Glutamatergic neuron (in vitro differentiated cells): ENCODE measurements around the gene SLC9B2. TPM values are rescaled to one million over a fixed set of nuclear protein-coding genes. Genes with fewer than 3 reads are reported as not detected.
"Not testable (repeated sequence)": the region's sequence is repeated elsewhere in the genome, so short reads cannot be mapped to it uniquely, and the experiment has no call there.

ENCODE experiments used
- DNase-seq: peaks from one replicate; pipeline ENCODE4 v3.0.0; 2022
- H3K27ac Mint-ChIP-seq: one replicate; pipeline ENCODE4 v1.8.0; 2020; ENCODE audit warnings: mild to moderate bottlenecking, mixed read lengths, inconsistent platforms; ENCODE audit not compliant: unreplicated experiment
- H3K27me3 Mint-ChIP-seq: one replicate; pipeline ENCODE4 v1.8.0; 2020; ENCODE audit warnings: mild to moderate bottlenecking, moderate library complexity, mixed read lengths, inconsistent platforms; ENCODE audit not compliant: unreplicated experiment
- H3K36me3 Mint-ChIP-seq: one replicate; pipeline ENCODE4 v1.8.0; 2020; ENCODE audit warnings: mild to moderate bottlenecking, mixed read lengths, inconsistent platforms; ENCODE audit not compliant: unreplicated experiment
- H3K4me1 Mint-ChIP-seq: one replicate; pipeline ENCODE4 v1.8.0; 2020; ENCODE audit warnings: mild to moderate bottlenecking, low read depth, mixed read lengths, inconsistent platforms; ENCODE audit not compliant: unreplicated experiment
- H3K4me3 Mint-ChIP-seq: one replicate; pipeline ENCODE4 v1.8.0; 2020; ENCODE audit warnings: mild to moderate bottlenecking, mixed read lengths, inconsistent platforms; ENCODE audit not compliant: unreplicated experiment
- H3K9me3 Mint-ChIP-seq: one replicate; pipeline ENCODE4 v1.8.0; 2020; ENCODE audit warnings: mild to moderate bottlenecking, moderate library complexity, mixed read lengths, inconsistent platforms; ENCODE audit not compliant: unreplicated experiment
- CTCF ChIP-seq: fragments of 200-600 bp; sonication (generic); IDR thresholded peaks from one replicate; pipeline ENCODE4 v1.5.0; 2021; ENCODE audit not compliant: partially characterized antibody, unreplicated experiment
- total RNA-seq: library from RNA; stranded (reverse); fragmentation: NEBNext Ultra II Directional; extraction: Animal tissue kit (Norgen Biotek cat#: 25700); gene quantifications from one replicate; pipeline ENCODE4 v1.2.1, GENCODE V29; 2021; ENCODE audit not compliant: unreplicated experiment

The SLC9B2 gene
- total RNA-seq, 1 donor from 2014 or later = 14.4 TPM

DNA sequence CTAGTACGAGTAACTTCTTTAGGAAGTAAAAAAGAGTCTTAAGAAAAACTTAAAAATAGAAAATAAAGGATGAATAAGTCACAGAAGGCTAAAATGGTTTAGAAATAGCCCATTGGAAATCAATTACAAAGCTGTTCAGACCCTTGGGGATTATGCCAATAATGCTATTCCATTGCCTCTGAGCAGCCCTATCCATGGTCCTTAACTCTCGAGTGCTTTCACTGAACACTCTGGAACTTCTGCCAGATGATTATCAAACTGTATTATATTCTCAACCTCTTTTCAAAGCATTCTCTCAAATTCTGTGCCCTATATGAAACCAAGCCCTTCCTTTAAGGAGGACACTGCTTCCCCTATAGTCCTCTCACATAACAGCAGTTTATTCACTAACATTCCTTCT is 74.0 kb downstream of the SLC9B2 start:
- no peak overlapping the region for H3K27ac Mint-ChIP-seq
- no peaks in the 10 kb centered on the region for H3K36me3 Mint-ChIP-seq
- DNase-seq = no peak
- no peak overlapping the region for H3K4me3 Mint-ChIP-seq
- H3K9me3 Mint-ChIP-seq = peaks cover 3% of the 10 kb centered on the region
- TF ChIP-seq CTCF = no peak
- no peaks in the 10 kb centered on the region for H3K27me3 Mint-ChIP-seq
- H3K4me1 Mint-ChIP-seq = no peaks in the 10 kb centered on the region

GRCh38 chr4:102994803-102995202 is 81.8 kb downstream of the SLC9B2 start:
- Mint-ChIP-seq H3K9me3 (peaks cover 4% of the 10 kb centered on the region), H3K4me3 (no peak overlapping the region), H3K27me3 (no peaks in the 10 kb centered on the region), H3K36me3 (peaks cover 6% of the 10 kb centered on the region), H3K27ac (no peak overlapping the region), H3K4me1 (no peaks in the 10 kb centered on the region)
- TF ChIP-seq CTCF = no peak
- no peak for DNase-seq

DNA sequence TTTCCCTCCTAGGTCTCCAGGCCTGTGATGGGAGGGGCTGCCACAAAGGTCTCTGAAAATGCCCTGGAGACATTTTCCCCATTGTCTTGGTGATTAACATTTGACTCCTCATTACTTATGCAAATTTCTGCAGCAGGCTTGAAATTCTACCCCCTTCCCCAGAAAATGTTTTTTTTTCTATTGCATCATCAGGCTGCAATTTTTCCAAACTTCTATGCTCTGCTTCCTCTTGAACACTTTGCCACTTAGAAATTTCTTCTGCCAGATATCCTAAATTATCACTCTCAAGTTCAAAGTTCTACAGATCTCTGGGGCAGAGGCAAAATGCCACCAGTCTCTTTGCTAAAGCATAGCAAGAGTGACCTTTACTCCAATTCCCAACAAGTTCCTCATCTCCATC is 82.6 kb downstream of the SLC9B2 start:
- H3K36me3 Mint-ChIP-seq, H3K4me3 Mint-ChIP-seq, H3K9me3 Mint-ChIP-seq, H3K27ac Mint-ChIP-seq, H3K27me3 Mint-ChIP-seq, DNase-seq, H3K4me1 Mint-ChIP-seq: not testable (repeated sequence)

- Mint-ChIP-seq H3K27ac (no peak overlapping the region), H3K9me3 (no peaks in the 10 kb centered on the region), H3K4me3 (no peak overlapping the region), H3K27me3 (no peaks in the 10 kb centered on the region), H3K4me1 (no peaks in the 10 kb centered on the region), H3K36me3 (no peaks in the 10 kb centered on the region)
- no peak for TF ChIP-seq CTCF
- no peak for DNase-seq
These were observed 88.0 kb downstream of the SLC9B2 start for GRCh38 chr4:102988429-102989020.

GRCh38 chr4:102981005-102981404 is 95.6 kb downstream of the SLC9B2 start:
- no peak for TF ChIP-seq CTCF
- no peaks in the 10 kb centered on the region for H3K9me3 Mint-ChIP-seq
- H3K4me3 Mint-ChIP-seq = no peak overlapping the region
- no peaks in the 10 kb centered on the region for H3K27me3 Mint-ChIP-seq
- no peaks in the 10 kb centered on the region for H3K4me1 Mint-ChIP-seq
- no peak for DNase-seq
- H3K27ac Mint-ChIP-seq = no peak overlapping the region
- H3K36me3 Mint-ChIP-seq = no peaks in the 10 kb centered on the region

Other genes with a start within 250 kb of the SLC9B2 start
- 261 TPM for gene UBE2D3, start 249.2 kb downstream of the SLC9B2 start, total RNA-seq
- gene CISD2, start 207.8 kb downstream of the SLC9B2 start, total RNA-seq = 22.7 TPM
- gene SLC9B1, start 57.1 kb downstream of the SLC9B2 start, total RNA-seq = 3.1 TPM
- gene BDH2, start 23.1 kb upstream of the SLC9B2 start, total RNA-seq = 19.6 TPM
- 8.5 TPM for gene CENPE, start 121.6 kb upstream of the SLC9B2 start, total RNA-seq